Parathyroid adenoma (tissue), 2 donors: ENCODE measurements around the gene ABHD17A.
A peak's percentile ranks its signal among the peaks of the same experiment; 100 is the strongest.

Source experiments
- H2AFZ ChIP-seq: fragments of 300-600 bp; sonication (generic); one replicate; pipeline ENCODE4 v1.7.0; 2017; ENCODE audit warnings: antibody characterized with exemption, mild to moderate bottlenecking
- H3K27ac ChIP-seq: fragments of 300-600 bp; sonication (generic); one replicate; pipeline ENCODE4 v1.7.0; 2017
- H3K27me3 ChIP-seq: fragments of 300-600 bp; sonication (generic); one replicate; pipeline ENCODE4 v1.7.0; 2017; ENCODE audit warnings: low read length; ENCODE audit not compliant: control insufficient read depth, insufficient read depth
- H3K36me3 ChIP-seq: fragments of 300-600 bp; sonication (generic); one replicate; pipeline ENCODE4 v1.7.0; 2017; ENCODE audit warnings: low read length; ENCODE audit not compliant: control insufficient read depth, insufficient read depth
- H3K4me1 ChIP-seq: fragments of 300-600 bp; sonication (generic); one replicate; pipeline ENCODE4 v1.7.0; 2017; ENCODE audit warnings: control low read depth
- H3K4me2 ChIP-seq: fragments of 300-600 bp; sonication (generic); one replicate; pipeline ENCODE4 v1.7.0; 2017; ENCODE audit warnings: low read length
- H3K4me3 ChIP-seq: fragments of 300-600 bp; sonication (generic); one replicate; pipeline ENCODE4 v1.7.0; 2017; ENCODE audit warnings: low read depth, low read length
- H3K79me2 ChIP-seq: fragments of 300-600 bp; sonication (generic); one replicate; pipeline ENCODE4 v1.7.0; 2017; ENCODE audit warnings: control low read depth
- H3K9ac ChIP-seq: fragments of 300-600 bp; sonication (generic); one replicate; pipeline ENCODE4 v1.7.0; 2017; ENCODE audit warnings: mild to moderate bottlenecking
- H3K9me3 ChIP-seq: fragments of 300-600 bp; sonication (generic); one replicate; pipeline ENCODE4 v1.7.0; 2017; ENCODE audit warnings: low read length; ENCODE audit not compliant: control insufficient read depth
- TF ChIP-seq, protein P1 (sequence below): fragments of 300-600 bp; sonication (generic); IDR thresholded peaks from one replicate; pipeline ENCODE4 v1.7.0; 2017; ENCODE audit warnings: antibody characterized with exemption, mild to moderate bottlenecking
- donor health status: primary hyperparathyroidism.

The ABHD17A gene

DNA sequence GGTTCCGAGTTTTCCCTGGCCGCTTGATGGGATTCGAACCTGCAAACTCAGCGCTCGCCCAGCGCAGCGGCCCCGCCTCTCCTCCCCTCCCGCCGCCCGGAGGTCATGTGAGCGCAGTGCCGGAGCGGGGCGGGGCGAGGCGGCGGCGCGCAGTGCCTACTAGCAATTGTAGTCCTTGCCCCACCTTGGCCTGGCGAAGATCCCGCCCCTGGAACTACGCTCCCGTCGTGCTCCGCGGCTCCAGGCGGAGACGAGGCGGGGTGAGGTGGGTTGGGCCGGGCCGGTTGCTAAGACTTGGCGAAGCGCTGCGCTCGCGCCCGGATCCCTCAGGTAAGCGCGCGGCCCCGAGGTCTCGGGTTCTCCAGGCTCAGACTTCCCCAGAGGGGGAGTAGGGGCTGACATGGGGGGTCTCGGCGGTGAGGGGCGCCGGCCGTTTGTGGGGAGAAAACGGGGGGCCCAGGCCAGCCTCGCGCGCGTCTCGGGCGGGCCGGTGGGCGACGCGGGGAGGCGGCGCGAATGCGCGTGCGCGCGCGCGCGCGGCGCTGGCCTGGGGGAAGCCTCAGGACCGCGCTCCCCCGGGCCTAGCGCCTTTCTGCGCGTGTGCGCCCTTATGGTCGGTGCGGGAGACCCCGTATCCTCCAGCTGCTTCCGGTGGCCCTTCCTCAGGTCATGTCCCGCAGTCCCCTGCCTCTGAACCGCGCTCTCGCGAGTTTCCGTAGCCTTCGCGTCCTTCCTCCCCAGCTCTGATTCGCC is 20.0 kb upstream of the ABHD17A start, which contains the start of the genes ADAT3 and SCAMP4:
TSS of gene ADAT3 (plus strand) at position 290 of the 753 bp plus-strand sequence. CDS start 6,649 bp downstream, outside the sequence.
TSS of gene SCAMP4 (plus strand) at position 290 of the 753 bp plus-strand sequence. CDS start 9,621 bp downstream, outside the sequence.
- no peaks in the 10 kb centered on the region for H3K36me3 ChIP-seq
- peak within 1 kb of the TSS; percentile 71 for H3K4me3 ChIP-seq
- peak within 1 kb of the TSS; percentile 43 for H3K27ac ChIP-seq
- no peak within 1 kb of the TSS for H3K9ac ChIP-seq
- H3K4me1 ChIP-seq = peaks cover 4% of the 10 kb centered on the region
- TF ChIP-seq, protein P1, sequence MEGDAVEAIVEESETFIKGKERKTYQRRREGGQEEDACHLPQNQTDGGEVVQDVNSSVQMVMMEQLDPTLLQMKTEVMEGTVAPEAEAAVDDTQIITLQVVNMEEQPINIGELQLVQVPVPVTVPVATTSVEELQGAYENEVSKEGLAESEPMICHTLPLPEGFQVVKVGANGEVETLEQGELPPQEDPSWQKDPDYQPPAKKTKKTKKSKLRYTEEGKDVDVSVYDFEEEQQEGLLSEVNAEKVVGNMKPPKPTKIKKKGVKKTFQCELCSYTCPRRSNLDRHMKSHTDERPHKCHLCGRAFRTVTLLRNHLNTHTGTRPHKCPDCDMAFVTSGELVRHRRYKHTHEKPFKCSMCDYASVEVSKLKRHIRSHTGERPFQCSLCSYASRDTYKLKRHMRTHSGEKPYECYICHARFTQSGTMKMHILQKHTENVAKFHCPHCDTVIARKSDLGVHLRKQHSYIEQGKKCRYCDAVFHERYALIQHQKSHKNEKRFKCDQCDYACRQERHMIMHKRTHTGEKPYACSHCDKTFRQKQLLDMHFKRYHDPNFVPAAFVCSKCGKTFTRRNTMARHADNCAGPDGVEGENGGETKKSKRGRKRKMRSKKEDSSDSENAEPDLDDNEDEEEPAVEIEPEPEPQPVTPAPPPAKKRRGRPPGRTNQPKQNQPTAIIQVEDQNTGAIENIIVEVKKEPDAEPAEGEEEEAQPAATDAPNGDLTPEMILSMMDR = no peak
- H3K79me2 ChIP-seq = peaks cover 8% of the 10 kb centered on the region
- no peaks in the 10 kb centered on the region for H3K9me3 ChIP-seq
- peak within 1 kb of the TSS; percentile 97 for H3K4me2 ChIP-seq
- H3K27me3 ChIP-seq = no peaks in the 10 kb centered on the region
- H2AFZ ChIP-seq = peak within 1 kb of the TSS; percentile 69

DNA sequence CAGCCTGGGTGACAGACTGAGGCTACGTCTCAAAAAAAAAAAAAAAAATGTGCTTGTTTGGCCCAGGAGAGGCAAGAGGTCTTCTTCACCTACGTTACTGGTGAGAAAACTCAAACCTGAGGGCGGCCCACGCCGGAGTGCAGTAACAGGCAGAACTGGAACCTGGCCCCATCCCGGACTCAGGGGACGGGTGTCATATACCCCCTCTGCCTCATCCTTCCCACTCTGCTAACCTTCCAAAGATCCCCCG is 19.5 kb upstream of the ABHD17A start:
- H3K79me2 ChIP-seq = peaks cover 8% of the 10 kb centered on the region
- H3K27ac ChIP-seq = peak overlapping the region; percentile 43
- no peaks in the 10 kb centered on the region for H3K27me3 ChIP-seq
- peaks cover 4% of the 10 kb centered on the region for H3K4me1 ChIP-seq
- no peaks in the 10 kb centered on the region for H3K9me3 ChIP-seq
- no peaks in the 10 kb centered on the region for H3K36me3 ChIP-seq
- TF ChIP-seq, protein P1 = no peak
- no peak overlapping the region for H2AFZ ChIP-seq
- peak overlapping the region; percentile 71 for H3K4me3 ChIP-seq
- peak overlapping the region; percentile 61 for H3K4me2 ChIP-seq
- H3K9ac ChIP-seq = no peak overlapping the region

DNA sequence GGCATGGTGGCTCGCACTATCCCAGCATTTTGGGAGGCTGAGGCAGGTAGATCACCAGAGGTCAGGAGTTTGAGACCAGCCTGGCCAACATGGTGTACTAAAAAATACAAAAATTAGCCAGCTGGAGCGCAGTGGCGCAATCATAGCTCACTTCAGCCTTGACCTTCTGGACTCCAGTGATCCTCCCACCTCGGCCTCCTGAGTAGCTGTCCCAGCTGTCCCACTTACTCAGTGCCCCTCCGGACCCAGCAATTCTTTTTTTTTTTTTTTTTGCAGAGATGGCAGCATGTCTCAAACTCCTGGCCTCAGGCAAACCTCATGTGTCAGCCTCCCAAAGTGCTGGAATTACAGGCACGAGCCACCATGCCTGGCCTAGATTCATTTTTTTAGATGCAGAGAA is 17.6 kb upstream of the ABHD17A start:
- Histone ChIP-seq H3K27ac (no peak overlapping the region), H3K9ac (no peak overlapping the region), H3K79me2 (peaks cover 8% of the 10 kb centered on the region), H3K27me3 (no peaks in the 10 kb centered on the region), H3K9me3 (no peaks in the 10 kb centered on the region), H3K4me3 (no peak overlapping the region), H3K4me2 (no peak overlapping the region), H2AFZ (no peak overlapping the region), H3K36me3 (no peaks in the 10 kb centered on the region), H3K4me1 (no peaks in the 10 kb centered on the region)
- TF ChIP-seq, protein P1 = no peak

DNA sequence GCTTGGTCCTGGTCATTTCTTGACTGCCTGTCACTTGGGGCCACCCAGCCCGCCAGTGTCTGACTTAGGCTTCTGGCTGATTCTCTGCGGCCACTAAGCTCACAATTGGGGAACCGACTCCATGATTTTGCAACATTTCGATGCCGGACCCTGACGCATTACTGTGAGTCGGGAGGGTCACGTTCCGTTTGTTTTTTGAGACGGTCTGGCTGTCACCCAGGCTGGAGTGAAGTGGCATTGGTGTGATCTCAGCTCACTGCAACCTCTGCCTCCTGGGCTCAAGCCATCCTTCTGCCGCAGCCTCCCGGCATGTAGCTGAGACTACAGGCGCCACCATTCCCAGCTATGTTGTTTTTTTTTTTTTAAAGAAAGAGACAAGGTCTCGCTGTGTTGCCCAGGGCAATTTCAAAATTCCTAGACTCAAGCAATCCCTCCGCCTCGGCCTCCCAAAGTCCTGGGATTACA is 16.7 kb upstream of the ABHD17A start:
- no peak overlapping the region for H3K9ac ChIP-seq
- H3K27ac ChIP-seq = no peak overlapping the region
- no peaks in the 10 kb centered on the region for H3K4me1 ChIP-seq
- no peaks in the 10 kb centered on the region for H3K36me3 ChIP-seq
- H3K4me3 ChIP-seq = no peak overlapping the region
- H3K9me3 ChIP-seq = no peaks in the 10 kb centered on the region
- no peak overlapping the region for H2AFZ ChIP-seq
- H3K4me2 ChIP-seq = no peak overlapping the region
- TF ChIP-seq, protein P1 = no peak
- H3K27me3 ChIP-seq = no peaks in the 10 kb centered on the region
- H3K79me2 ChIP-seq = peaks cover 8% of the 10 kb centered on the region

DNA sequence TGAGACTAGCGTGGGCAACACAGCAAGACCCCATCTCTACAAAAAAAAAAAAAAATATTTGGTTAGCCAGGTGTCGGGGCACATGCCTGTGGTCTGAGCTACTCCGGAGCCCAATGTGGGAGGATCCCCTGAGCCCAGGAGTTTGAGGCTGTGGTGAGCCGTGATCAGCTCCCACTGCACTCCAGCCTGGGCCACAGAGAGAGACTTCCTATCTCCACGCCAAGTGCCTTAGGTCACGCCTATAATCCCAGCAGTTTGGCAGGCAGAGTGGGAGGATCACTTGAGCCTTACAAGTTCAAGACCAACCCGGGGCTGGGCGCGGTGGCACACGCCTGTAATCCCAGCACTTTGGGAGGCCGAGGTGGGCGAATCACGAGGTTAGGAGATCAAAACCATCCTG is 11.2 kb upstream of the ABHD17A start:
- no peak overlapping the region for H3K27ac ChIP-seq
- no peak overlapping the region for H2AFZ ChIP-seq
- H3K4me1 ChIP-seq = no peaks in the 10 kb centered on the region
- no peak overlapping the region for H3K4me3 ChIP-seq
- H3K79me2 ChIP-seq = no peaks in the 10 kb centered on the region
- TF ChIP-seq, protein P1 = no peak
- H3K9ac ChIP-seq = no peak overlapping the region
- H3K27me3 ChIP-seq = no peaks in the 10 kb centered on the region
- no peak overlapping the region for H3K4me2 ChIP-seq
- H3K36me3 ChIP-seq = no peaks in the 10 kb centered on the region
- H3K9me3 ChIP-seq = no peaks in the 10 kb centered on the region
